Prostate gland (tissue), 2 donors: ENCODE measurements around the gene CCDC92. TPM values are rescaled to one million over a fixed set of nuclear protein-coding genes. Genes with fewer than 3 reads are reported as not detected.

Experiments used
- DNase-seq: peaks from one replicate; pipeline ENCODE4 v3.0.0-alpha.2; 2019; ENCODE audit warnings: low spot score
- H3K27ac ChIP-seq, 2 donors: fragments of 200-600 bp; sonication (generic); 2 replicates each; pipeline ENCODE4 v1.5.1; 2017 to 2019
- H3K27me3 ChIP-seq: fragments of 200-600 bp; sonication (generic); replicated peaks from 2 replicates; pipeline ENCODE4 v1.5.1; 2019; ENCODE audit not compliant: insufficient read depth
- H3K36me3 ChIP-seq, 2 donors: fragments of 200-600 bp; sonication (generic); 1 replicate in 1 of 2; 2 replicates in 1 of 2; pipeline versions ENCODE4 v1.5.1 to v1.8.1; 2017 to 2019
- H3K4me1 ChIP-seq: fragments of 200-600 bp; sonication (generic); replicated peaks from 2 replicates; pipeline ENCODE4 v1.5.1; 2019
- H3K4me3 ChIP-seq, 2 donors: fragments of 200-600 bp; sonication (generic); 2 replicates each; pipeline ENCODE4 v1.5.1; 2017 to 2019
- H3K9me3 ChIP-seq: fragments of 200-600 bp; sonication (generic); 2 replicates; pipeline ENCODE4 v1.5.1; 2017
- POLR2A ChIP-seq: fragments of 450-650 bp; IDR thresholded peaks from one replicate; pipeline ENCODE4 v1.6.1; 2016; ENCODE audit warnings: antibody characterized with exemption, mild to moderate bottlenecking
- POLR2AphosphoS5 ChIP-seq: sonication (generic); formaldehyde crosslinking; IDR thresholded peaks from one replicate; pipeline ENCODE4 v1.6.1; 2017; ENCODE audit warnings: antibody characterized with exemption
- WGBS: methylation state at CpG from one replicate; pipeline ENCODE4 v1.1.5; 2018; 5-methylcytosine and 5-hydroxymethylcytosine counted together
- intact Hi-C: fragments of 100-400 bp; cut with DNase I; formaldehyde crosslinking; loops from one replicate; pipeline ENCODE4 v1.14.2; 2022
- total RNA-seq, 2 donors: library from RNA; depleted of rRNA; stranded (reverse); fragments of >200 nt; gene quantifications; one replicate each; pipeline ENCODE4 v1.1.0, GENCODE V29; 2016
- TF ChIP-seq, protein P1 (sequence below), 4 experiments: fragments of 200-600 bp in 2 of 4; fragments of 450-650 bp in 2 of 4; sonication (generic) in 2 of 4; IDR thresholded peaks; 1 replicate in 3 of 4; 2 replicates in 1 of 4; pipeline ENCODE4 v1.5.1; 2016 to 2019; ENCODE audit warnings: antibody characterized with exemption in 4 of 4, mild to moderate bottlenecking in 2 of 4, moderate library complexity in 2 of 4

The CCDC92 gene
- total RNA-seq, 2 donors from 2014 or later, result 22.4 to 42.9 TPM

- no peak for DNase-seq
- H3K9me3 ChIP-seq, result no peaks in the 10 kb centered on the region
- H3K4me3 ChIP-seq, result no peak overlapping the region
- intact Hi-C loops, result no loop called here
- no peak for TF ChIP-seq POLR2AphosphoS5
- TF ChIP-seq, protein P1, sequence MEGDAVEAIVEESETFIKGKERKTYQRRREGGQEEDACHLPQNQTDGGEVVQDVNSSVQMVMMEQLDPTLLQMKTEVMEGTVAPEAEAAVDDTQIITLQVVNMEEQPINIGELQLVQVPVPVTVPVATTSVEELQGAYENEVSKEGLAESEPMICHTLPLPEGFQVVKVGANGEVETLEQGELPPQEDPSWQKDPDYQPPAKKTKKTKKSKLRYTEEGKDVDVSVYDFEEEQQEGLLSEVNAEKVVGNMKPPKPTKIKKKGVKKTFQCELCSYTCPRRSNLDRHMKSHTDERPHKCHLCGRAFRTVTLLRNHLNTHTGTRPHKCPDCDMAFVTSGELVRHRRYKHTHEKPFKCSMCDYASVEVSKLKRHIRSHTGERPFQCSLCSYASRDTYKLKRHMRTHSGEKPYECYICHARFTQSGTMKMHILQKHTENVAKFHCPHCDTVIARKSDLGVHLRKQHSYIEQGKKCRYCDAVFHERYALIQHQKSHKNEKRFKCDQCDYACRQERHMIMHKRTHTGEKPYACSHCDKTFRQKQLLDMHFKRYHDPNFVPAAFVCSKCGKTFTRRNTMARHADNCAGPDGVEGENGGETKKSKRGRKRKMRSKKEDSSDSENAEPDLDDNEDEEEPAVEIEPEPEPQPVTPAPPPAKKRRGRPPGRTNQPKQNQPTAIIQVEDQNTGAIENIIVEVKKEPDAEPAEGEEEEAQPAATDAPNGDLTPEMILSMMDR (IDR thresholded peaks at IDR 0.05), result no peak
- no peak for TF ChIP-seq POLR2A
- H3K27me3 ChIP-seq, result no peaks in the 10 kb centered on the region
- 76% methylated on average over 9 of the region's 9 CpGs for WGBS
- H3K4me1 ChIP-seq, result no peaks in the 10 kb centered on the region
- H3K36me3 ChIP-seq, result no peaks in the 10 kb centered on the region
- H3K27ac ChIP-seq, result no peak overlapping the region
Observed at GRCh38 chr12:123934829-123935228, 37.8 kb downstream of the CCDC92 start.

GRCh38 chr12:123934016-123934620 is 38.5 kb downstream of the CCDC92 start:
- WGBS, result 93% methylated on average over 11 of the region's 11 CpGs
- intact Hi-C loops, result no loop called here
- no peaks in the 10 kb centered on the region for H3K27me3 ChIP-seq

GRCh38 chr12:123933214-123933613 is 39.4 kb downstream of the CCDC92 start:
- Histone ChIP-seq H3K4me1 (no peaks in the 10 kb centered on the region), H3K36me3 (no peaks in the 10 kb centered on the region), H3K27me3 (no peaks in the 10 kb centered on the region), H3K27ac (no peak overlapping the region), H3K4me3 (no peak overlapping the region), H3K9me3 (no peaks in the 10 kb centered on the region)
- WGBS, result 97% methylated on average over 14 of the region's 14 CpGs
- no peak for DNase-seq
- intact Hi-C loops, result no loop called here
- TF ChIP-seq POLR2A (no peak), POLR2AphosphoS5 (no peak)
- TF ChIP-seq, protein P1 (IDR thresholded peaks at IDR 0.05), result no peak

More at GRCh38 chr12:123934016-123934620, 38.5 kb downstream of the CCDC92 start:
- H3K36me3 ChIP-seq, result no peaks in the 10 kb centered on the region
- no peak for DNase-seq
- H3K4me1 ChIP-seq, result no peaks in the 10 kb centered on the region
- no peaks in the 10 kb centered on the region for H3K9me3 ChIP-seq
- TF ChIP-seq POLR2AphosphoS5 (no peak), POLR2A (no peak)
- TF ChIP-seq, protein P1 (IDR thresholded peaks at IDR 0.05), result no peak
- H3K27ac ChIP-seq, result no peak overlapping the region
- H3K4me3 ChIP-seq, result no peak overlapping the region

DNA sequence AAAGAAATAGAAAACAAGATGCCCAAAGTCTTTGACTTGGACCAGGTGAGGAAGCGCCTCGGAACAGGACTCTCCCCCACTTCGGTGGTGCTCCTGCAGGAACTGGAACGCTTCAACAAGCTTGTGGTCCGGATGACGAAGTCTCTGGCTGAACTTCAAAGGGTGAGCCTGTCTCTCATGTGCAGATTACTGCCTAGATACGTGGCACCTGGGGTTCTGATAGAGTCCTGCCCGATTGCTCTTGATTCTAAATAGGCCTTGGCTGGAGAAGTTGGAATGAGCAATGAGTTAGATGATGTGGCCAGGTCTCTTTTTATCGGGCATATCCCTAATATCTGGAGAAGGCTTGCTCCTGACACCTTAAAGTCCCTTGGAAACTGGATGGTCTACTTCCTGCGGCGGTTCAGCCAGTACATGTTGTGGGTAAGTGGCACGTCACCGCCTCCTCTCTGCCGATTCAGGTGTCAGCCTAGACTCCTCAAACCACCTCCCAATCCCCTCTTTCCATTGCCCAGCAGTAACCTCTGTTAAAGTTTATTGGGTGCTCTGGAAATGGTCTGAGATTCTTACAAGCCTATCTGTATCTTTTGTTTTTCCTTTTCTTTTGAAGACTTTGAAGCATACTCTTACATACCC is 40.8 kb downstream of the CCDC92 start:
- TF ChIP-seq POLR2AphosphoS5, result no peak
- no peak for TF ChIP-seq POLR2A
- TF ChIP-seq, protein P1 (IDR thresholded peaks at IDR 0.05), result no peak
- no peaks in the 10 kb centered on the region for H3K36me3 ChIP-seq
- H3K9me3 ChIP-seq, result no peaks in the 10 kb centered on the region
- WGBS, result 55% methylated on average over 14 of the region's 14 CpGs
- H3K4me1 ChIP-seq, result no peaks in the 10 kb centered on the region
- DNase-seq, result no peak
- H3K4me3 ChIP-seq, result no peak overlapping the region
- no peaks in the 10 kb centered on the region for H3K27me3 ChIP-seq
- H3K27ac ChIP-seq, result no peak overlapping the region
- intact Hi-C loops, result no loop called here
